H9 (cell line): Measurements from ENCODE around the gene IBA57. TPM values are rescaled to one million over a fixed set of nuclear protein-coding genes. Genes with fewer than 3 reads are reported as not detected.

ENCODE experiments used
- DNase-seq: peaks from one replicate; pipeline ENCODE4 v3.0.0-alpha.2; 2017
- H2AFZ ChIP-seq: one replicate; pipeline ENCODE4 v1.6.1; 2013; ENCODE audit warnings: mild to moderate bottlenecking, low read length, control low read depth, moderate library complexity
- H2AK5ac ChIP-seq: 2 replicates; pipeline ENCODE4 v1.6.1; 2013; ENCODE audit warnings: low read length, control low read depth, mixed read lengths; ENCODE audit not compliant: insufficient read length
- H2BK120ac ChIP-seq: one replicate; pipeline ENCODE4 v1.6.1; 2013; ENCODE audit warnings: low read depth, mild to moderate bottlenecking, low read length, control low read depth, inconsistent platforms; ENCODE audit not compliant: poor library complexity, severe bottlenecking
- H2BK12ac ChIP-seq: 2 replicates; pipeline ENCODE4 v1.6.1; 2013; ENCODE audit warnings: low read length, control low read depth, mixed read lengths, low read depth; ENCODE audit not compliant: insufficient read length
- H2BK15ac ChIP-seq: 2 replicates; pipeline ENCODE4 v1.6.1; 2013; ENCODE audit warnings: low read depth, low read length, control low read depth
- H2BK20ac ChIP-seq: one replicate; pipeline ENCODE4 v1.6.1; 2013; ENCODE audit warnings: low read depth, mild to moderate bottlenecking, low read length, control low read depth, inconsistent platforms; ENCODE audit not compliant: poor library complexity, severe bottlenecking
- H2BK5ac ChIP-seq: 2 replicates; pipeline ENCODE4 v1.6.1; 2013; ENCODE audit warnings: low read length, control low read depth, mixed read lengths; ENCODE audit not compliant: insufficient read length
- H3K14ac ChIP-seq: 2 replicates; pipeline ENCODE4 v1.6.1; 2013; ENCODE audit warnings: low read length, control low read depth; ENCODE audit not compliant: insufficient read depth
- H3K18ac ChIP-seq: 2 replicates; pipeline ENCODE4 v1.6.1; 2013; ENCODE audit warnings: low read depth, mild to moderate bottlenecking, mixed read lengths, low read length, control low read depth; ENCODE audit not compliant: insufficient read length
- H3K23ac ChIP-seq: 2 replicates; pipeline ENCODE4 v1.6.1; 2013; ENCODE audit warnings: low read length, control low read depth, mixed read lengths, low read depth; ENCODE audit not compliant: insufficient read length
- H3K23me2 ChIP-seq: 2 replicates; pipeline ENCODE4 v1.6.1; 2013; ENCODE audit warnings: low read depth, mild to moderate bottlenecking, mixed read lengths, low read length, control low read depth; ENCODE audit not compliant: insufficient read length, poor library complexity, severe bottlenecking
- H3K27ac ChIP-seq: 2 replicates; pipeline ENCODE4 v1.5.1; 2013; ENCODE audit warnings: low read length, control low read depth, mixed read lengths, low read depth; ENCODE audit not compliant: insufficient read length
- H3K27me3 ChIP-seq: 2 replicates; pipeline ENCODE4 v1.6.1; 2013; ENCODE audit warnings: low read length, control low read depth, inconsistent platforms; ENCODE audit not compliant: insufficient read depth
- H3K4ac ChIP-seq: 2 replicates; pipeline ENCODE4 v1.6.1; 2013; ENCODE audit warnings: low read depth, mild to moderate bottlenecking, control low read depth, inconsistent platforms, low read length, moderate library complexity
- H3K4me1 ChIP-seq: 2 replicates; pipeline ENCODE4 v1.6.1; 2013; ENCODE audit warnings: low read length, control low read depth, inconsistent platforms; ENCODE audit not compliant: insufficient read depth
- H3K4me2 ChIP-seq: 2 replicates; pipeline ENCODE4 v1.6.1; 2013; ENCODE audit warnings: low read length, control low read depth, mixed read lengths; ENCODE audit not compliant: insufficient read length, insufficient read depth
- H3K56ac ChIP-seq: 2 replicates; pipeline ENCODE4 v1.6.1; 2013; ENCODE audit warnings: low read depth, mild to moderate bottlenecking, mixed read lengths, low read length, control low read depth; ENCODE audit not compliant: insufficient read length
- H3K79me1 ChIP-seq: 2 replicates; pipeline ENCODE4 v1.6.1; 2013; ENCODE audit warnings: low read depth, mild to moderate bottlenecking, moderate library complexity, low read length, control low read depth, inconsistent platforms; ENCODE audit not compliant: insufficient read depth, poor library complexity, severe bottlenecking
- H3K79me2 ChIP-seq: 2 replicates; pipeline ENCODE4 v1.6.1; 2013; ENCODE audit warnings: low read length, control low read depth, inconsistent platforms; ENCODE audit not compliant: insufficient read depth
- H3K9ac ChIP-seq: 2 replicates; pipeline ENCODE4 v1.6.1; 2013; ENCODE audit warnings: low read length, control low read depth, mixed read lengths; ENCODE audit not compliant: insufficient read length; ENCODE audit errors: extremely low read depth
- H3K9me3 ChIP-seq: one replicate; pipeline ENCODE4 v1.6.1; 2013; ENCODE audit warnings: low read depth, low read length, inconsistent platforms; ENCODE audit not compliant: control insufficient read depth
- H3T11ph ChIP-seq: one replicate; pipeline ENCODE4 v1.6.1; 2013; ENCODE audit warnings: mild to moderate bottlenecking, low read length, control low read depth, inconsistent platforms
- H4K20me1 ChIP-seq: one replicate; pipeline ENCODE4 v1.6.1; 2013; ENCODE audit not compliant: control insufficient read depth, insufficient read length, insufficient read depth
- H4K5ac ChIP-seq: 2 replicates; pipeline ENCODE4 v1.6.1; 2013; ENCODE audit warnings: low read depth, mild to moderate bottlenecking, mixed read lengths, low read length, control low read depth; ENCODE audit not compliant: insufficient read length
- H4K8ac ChIP-seq: replicated peaks from 2 replicates; pipeline ENCODE4 v1.6.1; 2013; ENCODE audit warnings: low read length, control low read depth, mixed read lengths, low read depth; ENCODE audit not compliant: insufficient read length
- H4K91ac ChIP-seq: 2 replicates; pipeline ENCODE4 v1.6.1; 2013; ENCODE audit warnings: low read depth, mild to moderate bottlenecking, moderate library complexity, mixed read lengths, low read length, control low read depth; ENCODE audit not compliant: insufficient read length
- H3K27ac Mint-ChIP-seq, 3 experiments: 2 replicates in 2 of 3; 3 replicates in 1 of 3; pipeline ENCODE4 v1.8.0; 2020 to 2021; ENCODE audit warnings: mixed read lengths in 3 of 3, mild to moderate bottlenecking in 1 of 3, moderate library complexity in 1 of 3
- H3K27me3 Mint-ChIP-seq: 2 replicates; pipeline ENCODE4 v1.8.0; 2021; ENCODE audit warnings: low read depth, mild to moderate bottlenecking, moderate library complexity, mixed read lengths
- H3K36me3 Mint-ChIP-seq, 3 experiments: 2 replicates in 2 of 3; 3 replicates in 1 of 3; pipeline ENCODE4 v1.8.0; 2020 to 2021; ENCODE audit warnings: low read depth in 3 of 3, mixed read lengths in 3 of 3; ENCODE audit not compliant: insufficient read depth in 1 of 3
- H3K4me1 Mint-ChIP-seq, 2 experiments: 2 replicates each; pipeline ENCODE4 v1.8.0; 2020; ENCODE audit warnings: mixed read lengths in 2 of 2
- H3K4me3 Mint-ChIP-seq, 2 experiments: 2 replicates in 1 of 2; 3 replicates in 1 of 2; pipeline ENCODE4 v1.8.0; 2020 to 2021; ENCODE audit warnings: mild to moderate bottlenecking in 2 of 2, mixed read lengths in 2 of 2, moderate library complexity in 1 of 2
- H3K9me3 Mint-ChIP-seq, 2 experiments: 2 replicates in 1 of 2; 3 replicates in 1 of 2; pipeline ENCODE4 v1.8.0; 2020; ENCODE audit warnings: mild to moderate bottlenecking in 2 of 2, mixed read lengths in 2 of 2, moderate library complexity in 1 of 2
- WGBS: extraction: QIAGEN DNeasy Blood & Tissue Kit; methylation state at CpG from one replicate; pipeline ENCODE4 v1.1.7; 2013; ENCODE audit warnings: missing lambda C conversion rate, low lambda C conversion rate, mixed read lengths; ENCODE audit not compliant: insufficient read length; ENCODE audit errors: extremely low coverage; 5-methylcytosine and 5-hydroxymethylcytosine counted together
- total RNA-seq: library from RNA; stranded (reverse); gene quantifications from 2 replicates; pipeline ENCODE4 v1.2.1, GENCODE V29; 2021
- TF ChIP-seq, protein P1 (sequence below): fragments of 200-600 bp; sonication (generic); conservative IDR thresholded peaks from 3 replicates; pipeline ENCODE4 v1.8.0; 2021; ENCODE audit warnings: antibody characterized with exemption, mild to moderate bottlenecking

IBA57 gene
- total RNA-seq, 1 experiment from 2014 or later: 12.6 TPM

DNA sequence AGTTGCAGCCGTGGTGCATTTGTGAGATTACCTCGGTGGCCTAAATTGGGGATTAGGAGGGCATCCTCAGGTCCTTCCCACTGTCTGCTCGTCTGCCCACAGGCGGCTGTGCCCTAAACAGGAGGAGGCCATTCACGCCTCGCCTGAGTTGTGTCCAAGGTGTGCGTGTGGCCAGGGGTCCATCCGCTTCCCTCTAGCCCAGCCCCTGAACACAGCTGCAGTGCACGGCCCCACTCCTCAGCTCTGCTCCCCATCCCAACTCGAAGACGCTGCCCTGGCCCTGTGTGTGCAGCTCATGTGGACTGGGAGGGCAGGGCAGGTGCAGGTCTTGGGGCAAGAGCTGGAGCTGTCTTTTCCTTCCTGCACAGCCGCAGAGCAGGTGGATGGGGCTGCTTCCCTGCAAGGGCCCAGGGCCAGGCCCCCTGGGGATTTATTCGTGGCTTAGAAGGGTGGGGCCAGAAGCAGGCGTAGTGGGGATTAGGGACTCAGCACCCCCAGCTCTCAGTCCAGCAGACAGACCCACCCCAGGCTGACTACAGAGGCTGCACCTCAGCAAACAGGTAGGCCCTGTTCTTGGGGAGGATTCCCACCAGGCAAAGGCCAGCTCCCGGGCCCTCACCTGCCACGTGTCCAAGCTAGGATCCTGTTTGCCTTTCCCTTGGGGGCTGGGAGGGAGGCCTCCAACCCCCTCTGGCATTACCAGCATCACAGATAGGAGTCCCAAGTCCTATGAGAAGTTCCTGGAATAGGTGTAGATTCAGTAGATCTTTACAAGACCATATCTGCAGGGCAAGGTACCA, 21.2 kb upstream of the IBA57 start:
- Histone ChIP-seq H4K8ac (no peak overlapping the region), H3K4me2 (no peak overlapping the region), H3K79me2 (peaks cover 15% of the 10 kb centered on the region; the same call in 1 of the 2 replicates), H3K9me3 (no peaks in the 10 kb centered on the region), H3K56ac (no peak overlapping the region), H3K9ac (no peak overlapping the region), H3K14ac (no peak overlapping the region; the same call in 1 of the 2 replicates), H3K4ac (no peak overlapping the region), H4K5ac (no peak overlapping the region), H4K20me1 (peaks cover 2% of the 10 kb centered on the region), H3T11ph (no peak overlapping the region), H3K23ac (no peak overlapping the region), H2BK15ac (no peak overlapping the region), H2BK12ac (no peak overlapping the region), H4K91ac (no peak overlapping the region), H2BK120ac (no peak overlapping the region), H3K4me1 (no peaks in the 10 kb centered on the region), H3K27me3 (no peaks in the 10 kb centered on the region), H3K27ac (no peak overlapping the region), H3K79me1 (peaks cover 8% of the 10 kb centered on the region), H3K23me2 (peaks cover 10% of the 10 kb centered on the region), H2BK5ac (no peak overlapping the region), H2BK20ac (no peak overlapping the region), H2AFZ (no peak overlapping the region), H2AK5ac (no peak overlapping the region), H3K18ac (no peak overlapping the region)
- WGBS: no CpG with 5 or more reads among the region's 16 CpGs
- Mint-ChIP-seq H3K27ac (no peak overlapping the region; a peak in 1 of 7 replicates), H3K9me3 (no peaks in the 10 kb centered on the region), H3K27me3 (peaks cover 4% of the 10 kb centered on the region), H3K4me1 (peaks cover 4 to 15% of the 10 kb centered on the region in 2 experiments), H3K36me3 (no peaks in the 10 kb centered on the region; a peak in 1 of 7 replicates), H3K4me3 (no peak overlapping the region)
- no peak for DNase-seq
- TF ChIP-seq, protein P1, sequence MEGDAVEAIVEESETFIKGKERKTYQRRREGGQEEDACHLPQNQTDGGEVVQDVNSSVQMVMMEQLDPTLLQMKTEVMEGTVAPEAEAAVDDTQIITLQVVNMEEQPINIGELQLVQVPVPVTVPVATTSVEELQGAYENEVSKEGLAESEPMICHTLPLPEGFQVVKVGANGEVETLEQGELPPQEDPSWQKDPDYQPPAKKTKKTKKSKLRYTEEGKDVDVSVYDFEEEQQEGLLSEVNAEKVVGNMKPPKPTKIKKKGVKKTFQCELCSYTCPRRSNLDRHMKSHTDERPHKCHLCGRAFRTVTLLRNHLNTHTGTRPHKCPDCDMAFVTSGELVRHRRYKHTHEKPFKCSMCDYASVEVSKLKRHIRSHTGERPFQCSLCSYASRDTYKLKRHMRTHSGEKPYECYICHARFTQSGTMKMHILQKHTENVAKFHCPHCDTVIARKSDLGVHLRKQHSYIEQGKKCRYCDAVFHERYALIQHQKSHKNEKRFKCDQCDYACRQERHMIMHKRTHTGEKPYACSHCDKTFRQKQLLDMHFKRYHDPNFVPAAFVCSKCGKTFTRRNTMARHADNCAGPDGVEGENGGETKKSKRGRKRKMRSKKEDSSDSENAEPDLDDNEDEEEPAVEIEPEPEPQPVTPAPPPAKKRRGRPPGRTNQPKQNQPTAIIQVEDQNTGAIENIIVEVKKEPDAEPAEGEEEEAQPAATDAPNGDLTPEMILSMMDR: no peak
